NCI-H146 (cell line): ENCODE results near the gene CUL5.
"Not testable (repeated sequence)": the region's sequence is repeated elsewhere in the genome, so short reads cannot be mapped to it uniquely, and the experiment has no call there.

Source experiments
- DNase-seq: peaks from one replicate; lab custom pipeline; 2025; lab: John Stamatoyannopoulos, UW

CUL5 gene

DNA sequence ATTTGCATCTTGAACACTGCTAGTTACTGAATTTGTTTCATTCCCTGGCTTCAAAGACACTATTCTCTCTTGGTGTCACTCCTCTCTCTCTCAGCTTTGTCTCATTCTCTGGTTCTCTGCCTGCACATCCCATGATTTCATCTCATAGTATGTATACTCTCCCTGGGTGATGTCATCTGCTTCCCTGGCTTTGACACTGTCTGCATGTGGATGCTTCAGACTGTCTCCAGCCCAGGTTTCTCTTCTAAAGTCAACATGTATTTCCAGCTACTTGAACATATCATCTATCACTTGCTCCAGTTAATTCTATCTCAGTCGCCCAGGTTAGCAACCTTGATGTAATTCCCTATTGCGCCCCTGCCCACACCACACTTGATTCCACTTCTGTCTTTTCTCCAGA lies 103.4 kb downstream of the CUL5 start:
- DNase-seq, result no peak

DNA sequence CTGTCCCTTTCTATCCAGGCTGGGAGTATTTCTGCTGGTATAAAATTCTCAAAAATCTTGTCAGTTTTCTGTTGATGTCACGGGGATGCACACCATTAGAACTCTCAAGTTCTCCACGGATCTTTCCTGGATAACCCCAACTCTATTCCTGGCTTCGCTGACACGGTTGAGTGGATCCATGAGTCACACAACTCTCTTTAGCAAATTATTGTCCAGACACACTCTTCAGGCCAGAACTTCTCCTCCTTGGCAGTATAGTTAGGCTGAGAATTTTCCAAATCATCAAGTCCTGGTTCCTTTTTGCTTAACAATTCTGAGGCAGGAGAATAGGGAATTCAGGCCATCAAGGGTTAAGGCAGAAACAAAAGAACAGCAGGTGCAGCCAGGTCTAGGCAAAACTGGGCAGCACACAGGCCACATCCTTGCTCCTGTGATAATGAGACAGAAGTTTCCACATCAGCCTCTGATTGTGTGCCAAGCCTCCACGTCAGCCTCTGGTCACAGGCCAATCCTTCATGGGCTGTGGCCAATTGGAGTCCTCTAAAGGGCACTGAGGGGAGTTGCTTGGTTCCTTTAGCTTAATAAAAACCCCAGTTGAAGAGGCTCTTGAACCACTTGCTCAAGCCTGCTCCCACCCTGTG lies 106.9 kb downstream of the CUL5 start:
- DNase-seq, result peak; percentile 19

DNA sequence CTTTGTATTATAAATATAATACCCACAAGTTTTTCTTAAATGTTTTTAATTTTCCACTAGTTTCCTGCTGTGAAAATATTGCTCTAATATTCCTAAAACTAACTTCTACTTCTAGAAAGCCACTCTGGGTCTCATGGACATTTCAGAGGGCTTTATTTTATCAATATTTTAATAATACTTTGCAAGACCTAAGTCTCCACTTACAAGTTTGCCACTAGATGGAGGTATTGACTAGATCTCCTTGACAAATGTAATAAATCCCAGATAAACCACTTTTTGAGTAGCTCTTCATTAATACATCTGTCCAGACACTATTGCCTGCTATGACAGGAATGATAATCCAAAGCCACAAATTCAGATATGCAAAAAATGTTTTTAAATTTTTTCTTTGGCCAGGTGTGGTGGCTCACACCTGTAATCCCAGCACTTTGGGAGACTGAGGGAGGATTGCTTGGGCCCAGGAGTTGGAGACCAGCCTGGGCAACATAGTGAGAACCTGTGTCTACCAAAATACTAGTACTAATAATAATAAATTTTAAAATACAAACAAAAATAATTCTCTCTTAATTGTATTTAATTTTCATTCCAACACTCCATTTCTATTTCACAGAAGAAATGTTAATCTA lies 109.2 kb downstream of the CUL5 start:
- peak; percentile 32 for DNase-seq

DNA sequence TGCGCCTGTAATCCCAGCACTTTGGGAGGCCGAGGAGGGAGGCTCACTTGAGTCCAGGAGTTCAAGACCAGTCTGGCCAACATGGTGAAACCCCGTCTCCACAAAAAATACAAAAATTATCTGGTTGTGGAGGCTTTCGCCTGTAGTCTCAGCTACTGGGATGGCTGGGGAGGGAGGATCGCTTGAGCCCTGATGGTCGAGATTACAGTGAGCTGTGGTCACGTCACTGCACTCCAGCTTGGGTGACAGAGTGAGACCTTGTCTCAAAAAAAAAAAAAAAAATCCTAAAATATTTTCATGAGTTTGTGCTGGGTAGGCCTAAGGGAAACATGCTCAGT lies 112.2 kb downstream of the CUL5 start:
- not testable (repeated sequence) for DNase-seq

DNA sequence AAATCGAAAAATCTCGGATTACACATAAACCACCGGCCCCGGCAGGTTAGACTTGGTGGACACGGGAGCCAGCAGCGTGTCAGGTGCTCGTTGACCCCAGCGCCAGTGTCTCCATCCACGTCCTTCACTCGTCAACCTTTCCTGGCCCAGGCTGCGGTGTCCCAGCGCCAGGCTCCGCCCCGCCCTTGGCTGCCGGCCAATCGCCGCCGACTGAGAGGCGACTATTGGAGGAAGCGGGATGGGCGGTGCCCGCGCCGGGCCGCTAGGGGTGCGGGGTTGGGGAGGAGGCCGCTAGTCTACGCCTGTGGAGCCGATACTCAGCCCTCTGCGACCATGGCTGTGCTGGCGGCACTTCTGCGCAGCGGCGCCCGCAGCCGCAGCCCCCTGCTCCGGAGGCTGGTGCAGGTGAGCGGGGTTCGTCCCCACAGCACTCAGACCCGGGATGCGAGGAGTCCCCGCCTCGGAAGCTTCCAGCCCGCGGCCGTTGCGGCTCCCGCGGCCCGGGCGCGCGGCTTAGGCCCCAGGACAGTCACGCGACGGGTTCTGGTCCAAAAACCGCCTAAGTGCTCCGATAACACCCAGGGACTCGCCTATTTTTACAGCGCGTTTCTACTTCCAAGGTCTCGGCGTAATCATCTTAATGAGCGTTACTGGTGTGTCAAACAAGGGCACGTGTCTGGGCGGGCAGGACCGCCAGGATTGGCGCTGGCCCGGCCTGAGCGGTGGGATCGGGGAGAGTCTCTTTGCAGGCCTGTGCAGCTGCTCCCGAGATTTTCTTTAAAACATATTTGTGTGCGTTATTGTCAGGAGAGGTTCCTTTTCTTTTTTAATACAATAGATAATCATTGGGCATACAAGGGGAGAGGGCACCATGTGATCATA lies 112.8 kb downstream of the CUL5 start, which contains the start of gene ACAT1:
TSS of gene ACAT1 (plus strand) at position 294 of the 882 bp plus-strand sequence. CDS start at position 334, 40 bp downstream.
- peak; percentile 93 for DNase-seq

DNA sequence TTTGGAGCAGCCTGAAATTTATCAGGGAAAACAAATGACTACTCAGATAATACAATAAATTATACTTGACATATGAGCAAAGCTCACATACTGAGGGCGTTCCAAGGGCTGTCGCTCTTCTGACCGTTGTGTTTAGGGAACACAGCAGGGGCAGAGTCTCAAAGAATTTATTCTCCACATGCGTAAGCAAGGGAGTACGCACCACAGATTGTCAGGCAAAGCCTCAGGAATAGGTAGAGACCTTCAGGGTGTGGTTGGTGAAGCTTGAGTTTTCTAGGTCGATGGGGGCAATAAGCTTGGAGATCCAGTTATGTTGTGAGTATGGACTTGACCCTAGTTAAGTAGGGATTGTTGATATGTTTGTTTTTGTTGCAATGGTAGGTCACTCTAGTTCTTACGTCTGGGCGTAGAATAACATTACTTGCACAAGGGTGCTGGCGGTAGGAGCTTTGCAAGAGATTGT lies 113.5 kb downstream of the CUL5 start:
- peak; percentile 76 for DNase-seq

DNA sequence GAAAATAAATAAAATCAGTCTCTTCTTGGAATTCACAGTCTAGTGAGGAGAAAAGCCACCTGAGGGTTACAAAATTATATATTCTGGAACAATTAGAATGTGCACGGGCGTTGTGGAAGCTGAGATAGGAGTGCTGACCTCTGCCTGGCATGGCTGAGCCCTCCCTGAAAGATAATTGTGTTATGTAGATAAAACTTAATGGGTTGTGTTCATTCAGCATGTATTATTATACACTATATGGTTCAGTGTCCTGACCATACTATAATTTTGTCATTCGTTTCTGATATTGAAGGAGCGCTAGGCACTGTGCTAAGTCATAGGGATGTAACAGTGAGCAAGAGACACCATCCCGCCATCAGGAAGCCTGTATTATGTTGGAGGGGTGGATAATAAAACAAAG lies 116.4 kb downstream of the CUL5 start:
- DNase-seq, result no peak

DNA sequence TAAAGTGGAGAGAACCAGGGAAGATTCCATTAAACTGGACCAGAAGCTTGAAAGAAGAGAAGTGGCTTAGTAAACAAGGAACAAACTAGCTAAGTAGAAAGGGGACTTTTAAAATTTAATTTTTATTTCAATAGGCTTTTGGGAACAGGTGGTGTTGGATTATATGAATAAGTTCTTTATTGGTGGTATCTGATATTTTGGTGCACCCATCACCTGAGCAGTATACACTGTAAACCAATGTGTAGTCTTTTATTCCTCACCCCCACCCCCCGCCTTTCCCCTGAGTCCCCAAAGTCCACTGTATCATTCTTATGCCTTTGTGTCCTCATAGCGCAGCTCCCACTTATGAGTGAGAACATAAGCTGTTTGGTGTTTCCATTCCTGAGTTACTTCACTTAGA lies 120.1 kb downstream of the CUL5 start:
- DNase-seq, result no peak

DNA sequence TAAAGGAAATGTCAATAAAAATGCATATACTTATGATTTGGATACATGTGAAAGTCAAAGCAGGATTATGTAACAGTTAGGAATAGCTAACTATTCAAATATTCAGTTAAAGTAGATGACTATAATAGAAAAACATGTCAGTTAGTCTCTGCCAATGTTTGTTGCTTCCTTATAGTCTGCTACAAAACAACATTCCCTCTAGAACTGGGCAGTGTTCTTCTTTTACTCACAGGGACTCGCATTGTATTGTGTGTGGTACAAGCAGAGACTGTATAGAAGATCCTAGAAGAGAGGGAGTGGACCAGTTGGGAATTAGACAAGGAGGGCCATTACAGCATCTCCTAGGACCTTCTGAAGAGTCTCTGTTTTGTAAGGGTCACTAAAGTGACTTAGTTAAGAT lies 123.3 kb downstream of the CUL5 start:
- no peak for DNase-seq

DNA sequence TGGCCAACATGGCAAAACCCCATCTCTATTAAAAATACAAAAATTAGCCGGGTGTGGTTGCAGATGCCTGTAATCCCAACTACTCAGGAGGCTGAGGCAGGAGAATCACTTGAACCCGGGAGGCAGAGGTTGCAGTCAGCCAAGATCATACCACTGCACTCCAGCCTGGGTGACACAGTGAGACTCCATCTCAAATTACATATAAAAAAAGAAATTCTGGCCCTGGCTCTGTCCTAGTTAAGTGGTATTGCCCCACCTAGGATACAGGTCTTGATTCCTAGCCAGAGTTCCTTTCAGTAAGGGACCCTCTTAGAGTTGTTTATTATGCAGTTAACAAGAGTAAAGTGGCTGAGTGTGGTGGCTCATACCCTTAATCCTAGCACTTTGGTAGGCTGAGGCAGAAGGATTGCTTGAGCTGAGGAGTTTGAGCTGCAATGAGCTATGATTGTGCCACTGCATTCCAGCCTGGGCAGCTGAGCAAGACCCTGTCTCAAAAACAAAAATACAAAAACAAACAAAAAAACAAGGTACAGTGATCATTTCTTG lies 124.4 kb downstream of the CUL5 start:
- not testable (repeated sequence) for DNase-seq

DNA sequence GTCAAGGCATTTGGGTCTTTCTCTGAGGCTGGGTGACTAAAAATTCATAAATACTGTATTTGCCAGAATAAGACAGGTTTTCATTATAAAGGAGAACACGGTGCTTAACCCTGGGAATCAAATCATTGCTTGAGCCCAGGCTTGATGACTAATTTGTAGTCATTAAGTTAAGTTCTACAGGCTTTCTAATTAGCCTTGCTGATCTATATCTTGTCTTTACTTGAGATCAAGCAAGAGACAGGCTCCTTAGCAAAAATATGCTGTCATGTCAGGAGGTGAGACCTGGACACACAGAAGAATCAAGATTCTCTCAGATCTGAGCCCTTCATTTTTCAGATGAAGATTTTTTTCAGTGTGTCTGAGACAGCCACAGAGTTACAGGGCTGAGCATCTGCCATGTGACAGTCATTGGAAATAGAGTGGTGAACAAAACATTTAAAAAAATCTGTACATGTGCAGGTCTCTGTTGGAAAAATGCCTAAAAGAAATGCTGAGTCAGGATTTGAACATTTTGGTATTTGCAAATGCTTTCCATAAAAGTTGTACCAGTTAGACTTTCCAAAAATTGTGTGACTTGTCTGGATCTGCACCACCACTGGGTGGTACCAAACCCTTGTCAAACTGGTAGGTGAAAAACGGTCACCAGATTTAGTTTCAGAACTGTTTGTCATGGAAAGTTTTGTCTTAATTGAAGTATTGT lies 127.3 kb downstream of the CUL5 start:
- DNase-seq, result no peak

DNA sequence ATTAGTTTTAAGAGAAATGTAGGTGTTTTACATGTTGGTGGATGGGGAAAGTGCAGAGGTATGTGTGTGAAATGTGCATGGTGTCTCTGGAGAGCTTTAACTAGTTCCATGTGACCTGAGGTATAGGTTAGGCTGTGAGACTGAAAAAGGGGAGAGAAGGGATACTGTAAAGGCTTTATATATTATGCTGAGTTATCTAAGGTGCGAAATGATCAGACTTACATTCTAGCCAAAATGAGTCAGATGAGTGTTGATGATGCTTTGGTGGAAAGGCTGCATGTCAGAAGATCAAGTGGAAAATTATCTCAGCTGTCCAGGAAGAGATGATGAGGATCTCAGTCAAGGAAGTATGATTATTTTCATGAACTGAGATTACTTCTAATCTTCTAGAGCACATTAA lies 128.5 kb downstream of the CUL5 start:
- no peak for DNase-seq

DNA sequence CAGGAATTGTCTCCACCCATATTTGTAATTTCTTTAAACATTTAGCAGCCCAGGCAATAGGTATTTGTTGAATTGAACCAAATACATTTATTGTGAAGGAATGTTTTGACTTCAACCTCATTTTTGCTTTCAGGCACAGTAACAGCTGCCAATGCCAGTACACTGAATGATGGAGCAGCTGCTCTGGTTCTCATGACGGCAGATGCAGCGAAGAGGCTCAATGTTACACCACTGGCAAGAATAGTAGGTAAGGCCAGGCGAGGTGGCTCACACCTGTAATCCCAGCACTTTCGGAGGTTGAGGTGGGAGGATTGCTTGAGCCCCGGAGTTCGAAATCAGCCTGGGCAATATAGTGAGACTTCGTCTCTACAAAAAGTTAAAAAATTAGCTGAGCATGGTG lies 133.6 kb downstream of the CUL5 start:
- no peak for DNase-seq

DNA sequence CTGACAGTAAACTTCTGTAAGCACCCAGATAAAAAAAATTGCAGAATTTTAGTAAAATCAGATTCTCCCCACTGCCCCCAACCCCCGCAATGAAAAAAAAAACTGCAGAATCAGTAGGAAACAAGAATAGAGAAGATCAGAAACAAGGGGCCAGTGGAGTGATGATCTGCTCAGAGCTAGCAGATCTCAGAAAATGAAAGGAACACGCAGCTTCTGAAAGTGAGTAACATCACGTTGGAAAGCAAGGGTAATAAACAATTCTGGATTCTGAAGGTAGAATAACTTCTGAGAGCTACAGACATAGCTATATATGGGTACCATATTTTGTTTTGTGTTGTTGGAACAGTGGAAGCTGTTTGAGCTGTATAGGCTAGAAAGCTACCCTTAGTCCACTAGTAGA lies 135.9 kb downstream of the CUL5 start:
- no peak for DNase-seq

DNA sequence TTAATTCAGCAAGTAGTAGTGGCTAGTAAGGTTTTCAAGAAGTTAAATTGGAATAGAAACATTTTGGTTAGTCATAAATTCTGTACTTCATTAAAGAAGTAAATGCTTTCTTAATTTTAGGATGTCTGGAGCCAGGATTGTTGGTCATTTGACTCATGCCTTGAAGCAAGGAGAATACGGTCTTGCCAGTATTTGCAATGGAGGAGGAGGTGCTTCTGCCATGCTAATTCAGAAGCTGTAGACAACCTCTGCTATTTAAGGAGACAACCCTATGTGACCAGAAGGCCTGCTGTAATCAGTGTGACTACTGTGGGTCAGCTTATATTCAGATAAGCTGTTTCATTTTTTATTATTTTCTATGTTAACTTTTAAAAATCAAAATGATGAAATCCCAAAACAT lies 138.5 kb downstream of the CUL5 start:
- no peak for DNase-seq

DNA sequence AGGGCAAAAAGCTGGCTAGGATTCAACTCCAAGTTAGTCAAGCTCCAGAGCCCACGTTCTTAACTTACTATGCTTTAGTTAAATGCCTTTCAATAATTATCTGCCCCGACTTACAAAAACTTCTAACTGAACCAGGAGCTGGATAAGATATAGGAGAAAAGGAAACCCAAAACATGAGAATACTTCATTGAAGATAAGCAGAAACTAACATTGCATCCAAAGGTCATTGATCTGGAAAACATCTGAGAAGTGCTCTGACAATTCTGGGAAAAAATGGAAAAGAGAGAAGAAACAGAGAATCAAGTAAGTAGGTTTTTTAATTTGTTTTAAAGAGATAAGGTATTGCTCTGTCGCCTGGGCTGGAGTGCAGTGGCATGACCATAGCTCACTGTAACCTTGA lies 139.9 kb downstream of the CUL5 start:
- DNase-seq, result no peak

DNA sequence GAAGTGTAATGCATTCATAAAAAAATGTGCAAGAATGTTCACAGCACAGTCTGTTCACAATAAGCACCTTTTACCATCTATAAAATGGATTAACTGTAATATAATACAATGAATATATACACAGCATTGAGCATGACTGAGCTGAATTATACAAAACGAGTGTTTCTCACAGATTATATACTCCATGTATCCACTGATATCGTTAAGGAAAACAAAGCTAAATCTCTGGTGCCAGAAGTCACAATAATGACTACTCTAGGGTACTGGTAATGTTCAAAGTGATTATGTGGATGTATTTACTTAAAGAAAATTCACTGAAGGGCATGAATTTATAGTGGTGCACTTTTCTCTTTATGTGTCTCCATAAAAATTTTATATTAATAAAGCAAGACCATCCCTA lies 145.9 kb downstream of the CUL5 start:
- DNase-seq, result no peak
